ENCODE measurements around the gene SERP2. TPM values are rescaled to one million over a fixed set of nuclear protein-coding genes. Genes with fewer than 3 reads are reported as not detected.

The SERP2 gene
- polyA plus RNA-seq, 1 donor from 2014 or later, result 15.4 TPM

DNA sequence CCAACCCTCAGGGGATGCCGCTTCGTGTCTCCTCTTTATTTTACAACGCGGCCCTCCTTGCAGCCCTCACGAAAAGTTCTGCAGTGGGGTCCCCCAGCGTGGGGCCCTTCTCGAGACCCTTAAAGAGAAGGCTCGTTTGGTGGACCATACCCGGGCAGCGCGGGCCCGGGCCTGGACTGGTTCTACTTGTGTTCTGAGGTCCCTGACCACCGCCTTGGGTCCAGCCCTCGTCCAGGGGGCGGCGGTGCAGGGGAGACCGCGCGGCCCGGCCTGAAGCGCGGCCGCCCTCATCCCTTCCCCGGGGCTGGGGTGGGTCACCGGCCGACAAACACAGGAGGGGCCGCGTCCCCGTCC lies 400 bp upstream of the SERP2 start:
- Histone ChIP-seq H3K9ac (ENCODE audit: low read length) (peak overlapping the region; percentile 46), H3K4me2 (ENCODE audit: low read length) (no peak overlapping the region), H3K9me3 (ENCODE audit: low read length) (no peaks in the 10 kb centered on the region), H3K27me3 (ENCODE audit: insufficient read depth, low read depth, low read length) (peaks cover 29% of the 10 kb centered on the region), H3K79me2 (replicated peaks; ENCODE audit: insufficient read depth, low read length) (no peaks in the 10 kb centered on the region), H4K20me1 (ENCODE audit: insufficient read depth) (no peaks in the 10 kb centered on the region), H3K9me2 (ENCODE audit: insufficient read depth, low read length) (no peaks in the 10 kb centered on the region), H3K4me3 (ENCODE audit: low read length) (peak overlapping the region; percentile 61), H3K27ac (ENCODE audit: low read length) (no peak overlapping the region), H3K36me3 (ENCODE audit: insufficient read depth, low read length) (no peaks in the 10 kb centered on the region), H2AFZ (ENCODE audit: low read depth, low read length) (no peak overlapping the region), H3F3A (ENCODE audit: insufficient read depth, low read length, poor library complexity, severe bottlenecking) (no peaks in the 10 kb centered on the region)
- no peak for TF ChIP-seq MXI1 (conservative IDR thresholded peaks at IDR 0.05; ENCODE audit: poor library complexity, severe bottlenecking)
- TF ChIP-seq, protein P1, sequence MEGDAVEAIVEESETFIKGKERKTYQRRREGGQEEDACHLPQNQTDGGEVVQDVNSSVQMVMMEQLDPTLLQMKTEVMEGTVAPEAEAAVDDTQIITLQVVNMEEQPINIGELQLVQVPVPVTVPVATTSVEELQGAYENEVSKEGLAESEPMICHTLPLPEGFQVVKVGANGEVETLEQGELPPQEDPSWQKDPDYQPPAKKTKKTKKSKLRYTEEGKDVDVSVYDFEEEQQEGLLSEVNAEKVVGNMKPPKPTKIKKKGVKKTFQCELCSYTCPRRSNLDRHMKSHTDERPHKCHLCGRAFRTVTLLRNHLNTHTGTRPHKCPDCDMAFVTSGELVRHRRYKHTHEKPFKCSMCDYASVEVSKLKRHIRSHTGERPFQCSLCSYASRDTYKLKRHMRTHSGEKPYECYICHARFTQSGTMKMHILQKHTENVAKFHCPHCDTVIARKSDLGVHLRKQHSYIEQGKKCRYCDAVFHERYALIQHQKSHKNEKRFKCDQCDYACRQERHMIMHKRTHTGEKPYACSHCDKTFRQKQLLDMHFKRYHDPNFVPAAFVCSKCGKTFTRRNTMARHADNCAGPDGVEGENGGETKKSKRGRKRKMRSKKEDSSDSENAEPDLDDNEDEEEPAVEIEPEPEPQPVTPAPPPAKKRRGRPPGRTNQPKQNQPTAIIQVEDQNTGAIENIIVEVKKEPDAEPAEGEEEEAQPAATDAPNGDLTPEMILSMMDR (IDR thresholded peaks at IDR 0.05; ENCODE audit: poor library complexity, severe bottlenecking), result no peak
- TF ChIP-seq EZH2 (IDR thresholded peaks at IDR 0.05; ENCODE audit: borderline replicate concordance, insufficient read depth, low read length, poor library complexity, severe bottlenecking), result no peak
- TF ChIP-seq, protein P2, sequence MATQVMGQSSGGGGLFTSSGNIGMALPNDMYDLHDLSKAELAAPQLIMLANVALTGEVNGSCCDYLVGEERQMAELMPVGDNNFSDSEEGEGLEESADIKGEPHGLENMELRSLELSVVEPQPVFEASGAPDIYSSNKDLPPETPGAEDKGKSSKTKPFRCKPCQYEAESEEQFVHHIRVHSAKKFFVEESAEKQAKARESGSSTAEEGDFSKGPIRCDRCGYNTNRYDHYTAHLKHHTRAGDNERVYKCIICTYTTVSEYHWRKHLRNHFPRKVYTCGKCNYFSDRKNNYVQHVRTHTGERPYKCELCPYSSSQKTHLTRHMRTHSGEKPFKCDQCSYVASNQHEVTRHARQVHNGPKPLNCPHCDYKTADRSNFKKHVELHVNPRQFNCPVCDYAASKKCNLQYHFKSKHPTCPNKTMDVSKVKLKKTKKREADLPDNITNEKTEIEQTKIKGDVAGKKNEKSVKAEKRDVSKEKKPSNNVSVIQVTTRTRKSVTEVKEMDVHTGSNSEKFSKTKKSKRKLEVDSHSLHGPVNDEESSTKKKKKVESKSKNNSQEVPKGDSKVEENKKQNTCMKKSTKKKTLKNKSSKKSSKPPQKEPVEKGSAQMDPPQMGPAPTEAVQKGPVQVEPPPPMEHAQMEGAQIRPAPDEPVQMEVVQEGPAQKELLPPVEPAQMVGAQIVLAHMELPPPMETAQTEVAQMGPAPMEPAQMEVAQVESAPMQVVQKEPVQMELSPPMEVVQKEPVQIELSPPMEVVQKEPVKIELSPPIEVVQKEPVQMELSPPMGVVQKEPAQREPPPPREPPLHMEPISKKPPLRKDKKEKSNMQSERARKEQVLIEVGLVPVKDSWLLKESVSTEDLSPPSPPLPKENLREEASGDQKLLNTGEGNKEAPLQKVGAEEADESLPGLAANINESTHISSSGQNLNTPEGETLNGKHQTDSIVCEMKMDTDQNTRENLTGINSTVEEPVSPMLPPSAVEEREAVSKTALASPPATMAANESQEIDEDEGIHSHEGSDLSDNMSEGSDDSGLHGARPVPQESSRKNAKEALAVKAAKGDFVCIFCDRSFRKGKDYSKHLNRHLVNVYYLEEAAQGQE (IDR thresholded peaks at IDR 0.05; ENCODE audit: borderline replicate concordance), result no peak

DNA sequence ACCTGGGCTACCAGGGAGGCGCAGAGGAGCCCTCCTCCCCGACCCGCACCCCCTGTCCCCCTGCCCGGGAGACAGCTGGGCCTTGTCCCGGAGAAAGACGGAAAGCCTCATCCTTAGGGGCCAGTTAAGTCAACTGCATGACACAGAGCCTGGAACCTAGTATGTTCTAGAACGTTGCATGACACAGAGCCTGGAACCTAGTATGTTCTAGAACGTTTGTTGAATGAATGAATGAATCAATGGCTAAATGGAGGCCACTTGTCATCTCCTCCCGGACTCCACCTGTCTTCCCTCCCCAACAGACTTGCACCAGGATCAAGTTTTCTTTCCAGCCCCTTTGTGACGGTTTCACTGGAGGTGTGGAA lies 706 bp downstream of the SERP2 start:
- Histone ChIP-seq H3K27me3 (ENCODE audit: insufficient read depth, low read depth, low read length) (peaks cover 29% of the 10 kb centered on the region), H3K9me2 (ENCODE audit: insufficient read depth, low read length) (no peaks in the 10 kb centered on the region), H3K4me2 (ENCODE audit: low read length) (no peak overlapping the region), H2AFZ (ENCODE audit: low read depth, low read length) (no peak overlapping the region), H4K20me1 (ENCODE audit: insufficient read depth) (no peaks in the 10 kb centered on the region), H3F3A (ENCODE audit: insufficient read depth, low read length, poor library complexity, severe bottlenecking) (no peaks in the 10 kb centered on the region), H3K36me3 (ENCODE audit: insufficient read depth, low read length) (no peaks in the 10 kb centered on the region), H3K27ac (ENCODE audit: low read length) (no peak overlapping the region), H3K4me3 (ENCODE audit: low read length) (peak overlapping the region; percentile 53), H3K79me2 (replicated peaks; ENCODE audit: insufficient read depth, low read length) (no peaks in the 10 kb centered on the region), H3K9me3 (ENCODE audit: low read length) (no peaks in the 10 kb centered on the region), H3K9ac (ENCODE audit: low read length) (no peak overlapping the region)
- TF ChIP-seq EZH2 (IDR thresholded peaks at IDR 0.05; ENCODE audit: borderline replicate concordance, insufficient read depth, low read length, poor library complexity, severe bottlenecking) (no peak), TAF1 (IDR thresholded peaks at IDR 0.05; ENCODE audit: low read depth) (no peak), SMC3 (conservative IDR thresholded peaks at IDR 0.05; ENCODE audit: poor library complexity) (no peak), POLR2AphosphoS5 (IDR thresholded peaks at IDR 0.05) (no peak)

DNA sequence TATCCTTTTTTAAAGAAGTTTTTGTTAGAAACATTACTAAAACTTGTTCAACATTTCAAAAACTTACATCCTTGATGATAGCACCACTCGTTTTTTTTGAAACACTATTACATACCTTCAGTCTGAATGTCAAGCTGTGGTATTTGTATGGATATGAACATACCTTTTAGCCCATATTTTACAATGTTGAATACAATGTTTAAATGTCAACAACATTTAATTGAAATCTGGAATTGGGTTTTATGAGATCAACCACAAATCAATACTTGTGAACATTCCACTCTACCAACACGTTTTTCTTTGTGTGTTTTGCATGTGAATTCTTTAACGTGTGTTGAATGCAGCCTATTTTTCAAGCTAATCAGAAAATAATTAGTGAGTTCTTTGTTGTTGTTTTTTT lies 4.7 kb downstream of the SERP2 start:
- Histone ChIP-seq H3F3A (ENCODE audit: insufficient read depth, low read length, poor library complexity, severe bottlenecking) (no peaks in the 10 kb centered on the region), H4K20me1 (ENCODE audit: insufficient read depth) (no peaks in the 10 kb centered on the region), H3K4me2 (ENCODE audit: low read length) (no peak overlapping the region), H3K9me2 (ENCODE audit: insufficient read depth, low read length) (no peaks in the 10 kb centered on the region), H2AFZ (ENCODE audit: low read depth, low read length) (no peak overlapping the region), H3K9ac (ENCODE audit: low read length) (no peak overlapping the region), H3K27ac (ENCODE audit: low read length) (no peak overlapping the region), H3K4me3 (ENCODE audit: low read length) (no peak overlapping the region), H3K9me3 (ENCODE audit: low read length) (no peaks in the 10 kb centered on the region), H3K36me3 (ENCODE audit: insufficient read depth, low read length) (no peaks in the 10 kb centered on the region), H3K27me3 (ENCODE audit: insufficient read depth, low read depth, low read length) (peaks cover 16% of the 10 kb centered on the region), H3K79me2 (replicated peaks; ENCODE audit: insufficient read depth, low read length) (no peaks in the 10 kb centered on the region)
- no peak for TF ChIP-seq RAD21 (conservative IDR thresholded peaks at IDR 0.05)
- no peak for TF ChIP-seq EZH2 (IDR thresholded peaks at IDR 0.05; ENCODE audit: borderline replicate concordance, insufficient read depth, low read length, poor library complexity, severe bottlenecking)
- TF ChIP-seq SMC3 (conservative IDR thresholded peaks at IDR 0.05; ENCODE audit: poor library complexity), result no peak
- TF ChIP-seq, protein P1 (IDR thresholded peaks at IDR 0.05; ENCODE audit: poor library complexity, severe bottlenecking), result no peak
- no peak for TF ChIP-seq POLR2AphosphoS5 (IDR thresholded peaks at IDR 0.05)
- TF ChIP-seq, protein P2 (IDR thresholded peaks at IDR 0.05; ENCODE audit: borderline replicate concordance), result no peak
- TF ChIP-seq MXI1 (conservative IDR thresholded peaks at IDR 0.05; ENCODE audit: poor library complexity, severe bottlenecking), result no peak
- no peak for TF ChIP-seq TAF1 (IDR thresholded peaks at IDR 0.05; ENCODE audit: low read depth)
- TF ChIP-seq EP300 (conservative IDR thresholded peaks at IDR 0.05; ENCODE audit: poor library complexity, severe bottlenecking), result no peak

All from neural cell (in vitro differentiated cells).